Neural cell (in vitro differentiated cells): ENCODE data around the gene FOXO6. TPM values are rescaled to one million over a fixed set of nuclear protein-coding genes. Genes with fewer than 3 reads are reported as not detected.

Source experiments
- H2AFZ ChIP-seq: fragments of 200-600, 300-800 bp; sonication (generic), shearing (Covaris generic); 2 replicates; pipeline ENCODE4 v1.6.0; 2014; ENCODE audit warnings: low read depth, mild to moderate bottlenecking, antibody characterized with exemption, low read length, moderate library complexity
- H3F3A ChIP-seq: fragments of 200-600 bp; shearing (Covaris generic); 2 replicates; pipeline ENCODE4 v1.6.1; 2016; ENCODE audit warnings: mild to moderate bottlenecking, moderate library complexity, mixed read lengths, antibody characterized with exemption, low read length; ENCODE audit not compliant: insufficient read depth, poor library complexity, severe bottlenecking
- H3K27ac ChIP-seq: fragments of 200-600, 300-800 bp; sonication (generic), shearing (Covaris generic); 2 replicates; pipeline ENCODE4 v1.5.1; 2014; ENCODE audit warnings: mild to moderate bottlenecking, low read length, moderate library complexity
- H3K27me3 ChIP-seq: fragments of 300-800, 200-600 bp; sonication (generic), shearing (Covaris generic); 2 replicates; pipeline ENCODE4 v1.6.0; 2014; ENCODE audit warnings: mild to moderate bottlenecking, low read depth, low read length, moderate library complexity; ENCODE audit not compliant: insufficient read depth
- H3K36me3 ChIP-seq: fragments of 300-800, 200-600 bp; sonication (generic), shearing (Covaris generic); 2 replicates; pipeline ENCODE4 v1.5.1; 2014; ENCODE audit warnings: mild to moderate bottlenecking, antibody characterized with exemption, low read length, moderate library complexity; ENCODE audit not compliant: insufficient read depth
- H3K4me2 ChIP-seq: fragments of 300-800, 200-600 bp; sonication (generic), shearing (Covaris generic); 2 replicates; pipeline ENCODE4 v1.6.0; 2014; ENCODE audit warnings: mild to moderate bottlenecking, low read length
- H3K4me3 ChIP-seq: fragments of 300-800, 200-600 bp; sonication (generic), shearing (Covaris generic); 2 replicates; pipeline ENCODE4 v1.5.1; 2014; ENCODE audit warnings: mild to moderate bottlenecking, low read length, moderate library complexity
- H3K79me2 ChIP-seq: fragments of 200-600 bp; shearing (Covaris generic); replicated peaks from 2 replicates; pipeline ENCODE4 v1.6.0; 2014; ENCODE audit warnings: mild to moderate bottlenecking, low read length, moderate library complexity; ENCODE audit not compliant: insufficient read depth
- H3K9ac ChIP-seq: fragments of 300-800, 200-600 bp; sonication (generic), shearing (Covaris generic); 2 replicates; pipeline ENCODE4 v1.6.1; 2016; ENCODE audit warnings: mild to moderate bottlenecking, low read length, mixed read lengths
- H3K9me2 ChIP-seq: fragments of 200-600 bp; shearing (Covaris generic); 2 replicates; pipeline ENCODE4 v1.6.1; 2016; ENCODE audit warnings: mild to moderate bottlenecking, low read length, mixed read lengths; ENCODE audit not compliant: insufficient read depth
- H3K9me3 ChIP-seq: fragments of 200-600, 300-800 bp; sonication (generic), shearing (Covaris generic); 2 replicates; pipeline ENCODE4 v1.6.1; 2016; ENCODE audit warnings: mild to moderate bottlenecking, mixed run types, low read length, moderate library complexity, mixed read lengths
- H4K20me1 ChIP-seq: fragments of 200-600 bp; shearing (Covaris generic); 2 replicates; pipeline ENCODE4 v1.6.1; 2016; ENCODE audit warnings: mild to moderate bottlenecking, mixed run types; ENCODE audit not compliant: insufficient read depth
- EP300 ChIP-seq: fragments of 450-650 bp; conservative IDR thresholded peaks from 2 replicates; pipeline ENCODE4 v1.6.1; 2014; ENCODE audit warnings: antibody characterized with exemption, mild to moderate bottlenecking, moderate library complexity; ENCODE audit not compliant: poor library complexity, severe bottlenecking
- EZH2 ChIP-seq: fragments of 200-600, 300-800 bp; shearing (Covaris generic), sonication (generic); IDR thresholded peaks from 2 replicates; pipeline ENCODE4 v1.6.1; 2014; ENCODE audit warnings: antibody characterized with exemption, low read length, borderline replicate concordance, mild to moderate bottlenecking; ENCODE audit not compliant: insufficient read depth, poor library complexity, severe bottlenecking
- MXI1 ChIP-seq: fragments of 450-650 bp; conservative IDR thresholded peaks from 2 replicates; pipeline ENCODE4 v1.6.1; 2014; ENCODE audit warnings: antibody characterized with exemption, mild to moderate bottlenecking; ENCODE audit not compliant: poor library complexity, severe bottlenecking
- POLR2AphosphoS5 ChIP-seq: IDR thresholded peaks from 2 replicates; pipeline ENCODE4 v1.6.1; 2012
- RAD21 ChIP-seq: fragments of 450-650 bp; conservative IDR thresholded peaks from 2 replicates; pipeline ENCODE4 v1.6.1; 2014; ENCODE audit warnings: antibody characterized with exemption, mild to moderate bottlenecking, moderate library complexity
- SMC3 ChIP-seq: fragments of 450-650 bp; conservative IDR thresholded peaks from 2 replicates; pipeline ENCODE4 v1.6.1; 2014; ENCODE audit warnings: antibody characterized with exemption, mild to moderate bottlenecking, moderate library complexity; ENCODE audit not compliant: poor library complexity
- TAF1 ChIP-seq: IDR thresholded peaks from 2 replicates; pipeline ENCODE4 v1.6.1; 2012; ENCODE audit warnings: low read depth
- polyA plus RNA-seq: library from polyadenylated mRNA; depleted of rRNA; stranded (reverse); fragments of >200 nt; gene quantifications from 2 replicates; pipeline ENCODE4 v1.2.3, GENCODE V29; 2014
- TF ChIP-seq, protein P1 (sequence below): IDR thresholded peaks from 2 replicates; pipeline ENCODE4 v1.6.1; 2012; ENCODE audit warnings: borderline replicate concordance
- TF ChIP-seq, protein P2 (sequence below): fragments of 450-650 bp; IDR thresholded peaks from 2 replicates; pipeline ENCODE4 v1.5.1; 2014; ENCODE audit warnings: antibody characterized with exemption, mild to moderate bottlenecking, moderate library complexity; ENCODE audit not compliant: poor library complexity, severe bottlenecking

The FOXO6 gene
- polyA plus RNA-seq, 1 donor from 2014 or later = 0.59 TPM

DNA sequence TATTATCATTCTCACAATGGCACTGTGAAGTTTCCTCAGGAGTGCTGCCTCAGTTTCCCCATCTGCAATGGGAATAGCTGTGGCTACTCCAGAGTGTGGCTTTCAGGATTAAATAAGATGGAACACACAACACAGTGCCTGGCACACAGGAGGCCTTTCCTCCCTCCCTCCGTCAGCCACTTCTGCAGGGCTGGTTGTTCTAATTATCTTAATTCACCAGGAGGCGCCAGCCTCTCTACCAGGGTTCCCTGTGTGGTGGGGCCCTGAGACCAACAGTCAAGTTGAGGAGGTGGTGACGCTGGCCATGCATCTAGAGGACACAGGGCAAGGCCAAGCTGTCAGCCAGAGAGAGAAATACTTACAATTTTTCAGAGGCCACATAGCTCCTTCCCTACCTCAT is 6.3 kb upstream of the FOXO6 start:
- Histone ChIP-seq H3K4me3 (no peak overlapping the region), H3K79me2 (no peaks in the 10 kb centered on the region), H3F3A (no peaks in the 10 kb centered on the region), H3K9me2 (no peaks in the 10 kb centered on the region), H2AFZ (no peak overlapping the region), H3K36me3 (no peaks in the 10 kb centered on the region), H3K9ac (no peak overlapping the region), H3K4me2 (no peak overlapping the region), H3K27ac (no peak overlapping the region), H3K27me3 (no peaks in the 10 kb centered on the region), H4K20me1 (no peaks in the 10 kb centered on the region), H3K9me3 (no peaks in the 10 kb centered on the region)
- TF ChIP-seq EP300 (no peak), MXI1 (no peak), EZH2 (no peak), TAF1 (no peak), POLR2AphosphoS5 (no peak), SMC3 (no peak), RAD21 (no peak)
- TF ChIP-seq, protein P1, sequence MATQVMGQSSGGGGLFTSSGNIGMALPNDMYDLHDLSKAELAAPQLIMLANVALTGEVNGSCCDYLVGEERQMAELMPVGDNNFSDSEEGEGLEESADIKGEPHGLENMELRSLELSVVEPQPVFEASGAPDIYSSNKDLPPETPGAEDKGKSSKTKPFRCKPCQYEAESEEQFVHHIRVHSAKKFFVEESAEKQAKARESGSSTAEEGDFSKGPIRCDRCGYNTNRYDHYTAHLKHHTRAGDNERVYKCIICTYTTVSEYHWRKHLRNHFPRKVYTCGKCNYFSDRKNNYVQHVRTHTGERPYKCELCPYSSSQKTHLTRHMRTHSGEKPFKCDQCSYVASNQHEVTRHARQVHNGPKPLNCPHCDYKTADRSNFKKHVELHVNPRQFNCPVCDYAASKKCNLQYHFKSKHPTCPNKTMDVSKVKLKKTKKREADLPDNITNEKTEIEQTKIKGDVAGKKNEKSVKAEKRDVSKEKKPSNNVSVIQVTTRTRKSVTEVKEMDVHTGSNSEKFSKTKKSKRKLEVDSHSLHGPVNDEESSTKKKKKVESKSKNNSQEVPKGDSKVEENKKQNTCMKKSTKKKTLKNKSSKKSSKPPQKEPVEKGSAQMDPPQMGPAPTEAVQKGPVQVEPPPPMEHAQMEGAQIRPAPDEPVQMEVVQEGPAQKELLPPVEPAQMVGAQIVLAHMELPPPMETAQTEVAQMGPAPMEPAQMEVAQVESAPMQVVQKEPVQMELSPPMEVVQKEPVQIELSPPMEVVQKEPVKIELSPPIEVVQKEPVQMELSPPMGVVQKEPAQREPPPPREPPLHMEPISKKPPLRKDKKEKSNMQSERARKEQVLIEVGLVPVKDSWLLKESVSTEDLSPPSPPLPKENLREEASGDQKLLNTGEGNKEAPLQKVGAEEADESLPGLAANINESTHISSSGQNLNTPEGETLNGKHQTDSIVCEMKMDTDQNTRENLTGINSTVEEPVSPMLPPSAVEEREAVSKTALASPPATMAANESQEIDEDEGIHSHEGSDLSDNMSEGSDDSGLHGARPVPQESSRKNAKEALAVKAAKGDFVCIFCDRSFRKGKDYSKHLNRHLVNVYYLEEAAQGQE = no peak
- TF ChIP-seq, protein P2, sequence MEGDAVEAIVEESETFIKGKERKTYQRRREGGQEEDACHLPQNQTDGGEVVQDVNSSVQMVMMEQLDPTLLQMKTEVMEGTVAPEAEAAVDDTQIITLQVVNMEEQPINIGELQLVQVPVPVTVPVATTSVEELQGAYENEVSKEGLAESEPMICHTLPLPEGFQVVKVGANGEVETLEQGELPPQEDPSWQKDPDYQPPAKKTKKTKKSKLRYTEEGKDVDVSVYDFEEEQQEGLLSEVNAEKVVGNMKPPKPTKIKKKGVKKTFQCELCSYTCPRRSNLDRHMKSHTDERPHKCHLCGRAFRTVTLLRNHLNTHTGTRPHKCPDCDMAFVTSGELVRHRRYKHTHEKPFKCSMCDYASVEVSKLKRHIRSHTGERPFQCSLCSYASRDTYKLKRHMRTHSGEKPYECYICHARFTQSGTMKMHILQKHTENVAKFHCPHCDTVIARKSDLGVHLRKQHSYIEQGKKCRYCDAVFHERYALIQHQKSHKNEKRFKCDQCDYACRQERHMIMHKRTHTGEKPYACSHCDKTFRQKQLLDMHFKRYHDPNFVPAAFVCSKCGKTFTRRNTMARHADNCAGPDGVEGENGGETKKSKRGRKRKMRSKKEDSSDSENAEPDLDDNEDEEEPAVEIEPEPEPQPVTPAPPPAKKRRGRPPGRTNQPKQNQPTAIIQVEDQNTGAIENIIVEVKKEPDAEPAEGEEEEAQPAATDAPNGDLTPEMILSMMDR = no peak

DNA sequence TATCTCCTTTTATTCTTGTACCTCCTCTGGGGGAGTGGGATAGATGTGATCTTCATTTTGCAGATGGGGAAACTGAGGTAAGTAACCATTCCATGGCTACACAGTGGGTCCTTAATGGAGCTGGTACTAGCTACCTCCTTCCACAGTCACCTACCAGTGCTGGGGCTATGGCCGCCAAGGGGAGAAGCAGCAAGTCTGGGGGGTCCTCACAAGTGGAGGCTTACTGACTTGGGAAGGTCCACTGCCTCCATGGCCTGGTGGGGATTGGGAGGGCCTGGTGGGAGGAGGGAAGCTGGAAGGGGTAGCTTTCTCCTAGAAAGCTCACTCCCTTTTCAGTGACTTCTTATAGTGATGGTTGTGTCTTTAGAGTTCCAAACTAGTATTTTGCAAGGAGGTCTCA is 5.9 kb upstream of the FOXO6 start:
- Histone ChIP-seq H2AFZ (no peak overlapping the region), H3K9ac (no peak overlapping the region), H3K9me2 (no peaks in the 10 kb centered on the region), H3K9me3 (no peaks in the 10 kb centered on the region), H3K27ac (no peak overlapping the region), H3K79me2 (no peaks in the 10 kb centered on the region), H3K27me3 (no peaks in the 10 kb centered on the region), H3K4me3 (no peak overlapping the region), H4K20me1 (no peaks in the 10 kb centered on the region), H3F3A (no peaks in the 10 kb centered on the region), H3K4me2 (no peak overlapping the region), H3K36me3 (no peaks in the 10 kb centered on the region)
- no peak for TF ChIP-seq SMC3
- TF ChIP-seq, protein P1 = no peak
- TF ChIP-seq TAF1 = no peak
- no peak for TF ChIP-seq MXI1
- TF ChIP-seq EP300 = no peak
- TF ChIP-seq POLR2AphosphoS5 = no peak
- no peak for TF ChIP-seq EZH2
- TF ChIP-seq, protein P2 = no peak
- TF ChIP-seq RAD21 = no peak
